Cardiac ventricle fibroblast (primary cell): ENCODE results near the gene LHFPL6. TPM values are rescaled to one million over a fixed set of nuclear protein-coding genes. Genes with fewer than 3 reads are reported as not detected.

Experiments used
- total RNA-seq: library from RNA; depleted of rRNA; stranded (reverse); fragments of >200 nt; gene quantifications from 2 replicates; pipeline ENCODE4 v1.2.3, GENCODE V29; 2015

Gene LHFPL6
- total RNA-seq: 95.7 and 96.5 TPM in 2 replicates

GRCh38 chr13:39602614-39603366 is at the start of gene LHFPL6:
Gene LHFPL6, minus strand, starts transcription at chr13:39603193.

Other genes with a start within 250 kb of the LHFPL6 start
- 26.7 and 29.3 TPM in 2 replicates for gene COG6, start 52.5 kb upstream of the LHFPL6 start, total RNA-seq